Hepatocyte (in vitro differentiated cells): ENCODE data around the gene OR2H1.

Experiments
- EZH2 ChIP-seq: fragments of 200-600 bp; sonication (generic); IDR thresholded peaks from 2 replicates; pipeline ENCODE4 v1.6.1; 2016; ENCODE audit warnings: antibody characterized with exemption, mild to moderate bottlenecking, borderline replicate concordance
- TF ChIP-seq, protein P1 (sequence below): fragments of 200-600 bp; sonication (generic); IDR thresholded peaks from 2 replicates; pipeline ENCODE4 v1.5.1; 2016; ENCODE audit warnings: antibody characterized with exemption, mild to moderate bottlenecking; ENCODE audit not compliant: poor library complexity

GRCh38 chr6:29424168-29424567 lies 32.8 kb upstream of the OR2H1 start:
- TF ChIP-seq, protein P1, sequence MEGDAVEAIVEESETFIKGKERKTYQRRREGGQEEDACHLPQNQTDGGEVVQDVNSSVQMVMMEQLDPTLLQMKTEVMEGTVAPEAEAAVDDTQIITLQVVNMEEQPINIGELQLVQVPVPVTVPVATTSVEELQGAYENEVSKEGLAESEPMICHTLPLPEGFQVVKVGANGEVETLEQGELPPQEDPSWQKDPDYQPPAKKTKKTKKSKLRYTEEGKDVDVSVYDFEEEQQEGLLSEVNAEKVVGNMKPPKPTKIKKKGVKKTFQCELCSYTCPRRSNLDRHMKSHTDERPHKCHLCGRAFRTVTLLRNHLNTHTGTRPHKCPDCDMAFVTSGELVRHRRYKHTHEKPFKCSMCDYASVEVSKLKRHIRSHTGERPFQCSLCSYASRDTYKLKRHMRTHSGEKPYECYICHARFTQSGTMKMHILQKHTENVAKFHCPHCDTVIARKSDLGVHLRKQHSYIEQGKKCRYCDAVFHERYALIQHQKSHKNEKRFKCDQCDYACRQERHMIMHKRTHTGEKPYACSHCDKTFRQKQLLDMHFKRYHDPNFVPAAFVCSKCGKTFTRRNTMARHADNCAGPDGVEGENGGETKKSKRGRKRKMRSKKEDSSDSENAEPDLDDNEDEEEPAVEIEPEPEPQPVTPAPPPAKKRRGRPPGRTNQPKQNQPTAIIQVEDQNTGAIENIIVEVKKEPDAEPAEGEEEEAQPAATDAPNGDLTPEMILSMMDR, result no peak
- TF ChIP-seq EZH2, result no peak
